Natural killer cell (primary cell): ENCODE data around the gene SLC17A9. TPM values are rescaled to one million over a fixed set of nuclear protein-coding genes. Genes with fewer than 3 reads are reported as not detected.
"Not testable (repeated sequence)": the region's sequence is repeated elsewhere in the genome, so short reads cannot be mapped to it uniquely, and the experiment has no call there.

ENCODE experiments used
- ATAC-seq, 3 donors: fragments of 150-1000 bp in 2 of 3; fragments of 200-7000 bp in 1 of 3; cut with Tn5 transposase; 1 replicate in 1 of 3; 2 replicates in 2 of 3; pipeline ENCODE4 v1.10.0; 2021; ENCODE audit warnings: mild to moderate bottlenecking in 2 of 3, moderate library complexity in 2 of 3
- DNase-seq, 2 donors: peaks; one replicate each; pipeline versions ENCODE4 v3.0.0 to v3.0.0-alpha.2; 2013 to 2021; ENCODE audit warnings: mixed read lengths in 1 of 2
- H3K27ac ChIP-seq: one replicate; pipeline ENCODE4 v1.5.1; 2013; ENCODE audit warnings: mild to moderate bottlenecking, low read length
- H3K27me3 ChIP-seq: one replicate; pipeline ENCODE4 v1.6.1; 2013; ENCODE audit warnings: low read length; ENCODE audit not compliant: control insufficient read depth, insufficient read depth
- H3K36me3 ChIP-seq: one replicate; pipeline ENCODE4 v1.6.1; 2013; ENCODE audit warnings: low read length; ENCODE audit not compliant: control insufficient read depth, insufficient read depth
- H3K4me1 ChIP-seq: one replicate; pipeline ENCODE4 v1.6.1; 2013; ENCODE audit warnings: low read length; ENCODE audit not compliant: control insufficient read depth, insufficient read depth
- H3K4me3 ChIP-seq: one replicate; pipeline ENCODE4 v1.5.1; 2013; ENCODE audit warnings: low read length
- H3K9me3 ChIP-seq: one replicate; pipeline ENCODE4 v1.6.1; 2013; ENCODE audit warnings: low read length; ENCODE audit not compliant: control insufficient read depth, insufficient read depth
- H3K27ac Mint-ChIP-seq, 2 donors: one replicate each; pipeline ENCODE4 v1.8.0; 2022; ENCODE audit warnings: mild to moderate bottlenecking in 2 of 2, mixed read lengths in 2 of 2, moderate library complexity in 1 of 2
- H3K27me3 Mint-ChIP-seq, 2 donors: one replicate each; pipeline ENCODE4 v1.8.0; 2022; ENCODE audit warnings: low read depth in 2 of 2, mixed read lengths in 2 of 2
- H3K36me3 Mint-ChIP-seq: one replicate; pipeline ENCODE4 v1.8.0; 2022; ENCODE audit warnings: mixed read lengths
- H3K4me1 Mint-ChIP-seq, 2 donors: one replicate each; pipeline ENCODE4 v1.8.0; 2022; ENCODE audit warnings: mixed read lengths in 2 of 2
- H3K4me3 Mint-ChIP-seq: one replicate; pipeline ENCODE4 v1.8.0; 2022; ENCODE audit warnings: mild to moderate bottlenecking, moderate library complexity, mixed read lengths
- H3K9me3 Mint-ChIP-seq, 2 donors: one replicate each; pipeline ENCODE4 v1.8.0; 2022; ENCODE audit warnings: mixed read lengths in 2 of 2
- WGBS: methylation state at CpG from one replicate; pipeline ENCODE4 v1.1.7; 2013; ENCODE audit warnings: missing lambda C conversion rate; ENCODE audit not compliant: insufficient coverage; 5-methylcytosine and 5-hydroxymethylcytosine counted together
- intact Hi-C: fragments of 100-400 bp; cut with micrococcal nuclease; formaldehyde crosslinking; loops from one replicate; pipeline ENCODE4 v1.14.2; 2022
- total RNA-seq, 4 donors: library from RNA; stranded (reverse); fragments of 120-200 nt in 1 of 4; gene quantifications; one replicate each; pipeline versions ENCODE4 v1.2.3 to v1.2.4, GENCODE V29; 2013 to 2022
- TF ChIP-seq, protein P1 (sequence below): fragments of 200-600 bp; IDR thresholded peaks from one replicate; pipeline ENCODE4 v1.8.0; 2022; ENCODE audit warnings: antibody characterized with exemption

Gene SLC17A9
- total RNA-seq, 3 donors from 2014 or later (not counting 1 experiment from before 2014, with no cell fraction given), result 22.3 to 24.0 (median 23.8) TPM

DNA sequence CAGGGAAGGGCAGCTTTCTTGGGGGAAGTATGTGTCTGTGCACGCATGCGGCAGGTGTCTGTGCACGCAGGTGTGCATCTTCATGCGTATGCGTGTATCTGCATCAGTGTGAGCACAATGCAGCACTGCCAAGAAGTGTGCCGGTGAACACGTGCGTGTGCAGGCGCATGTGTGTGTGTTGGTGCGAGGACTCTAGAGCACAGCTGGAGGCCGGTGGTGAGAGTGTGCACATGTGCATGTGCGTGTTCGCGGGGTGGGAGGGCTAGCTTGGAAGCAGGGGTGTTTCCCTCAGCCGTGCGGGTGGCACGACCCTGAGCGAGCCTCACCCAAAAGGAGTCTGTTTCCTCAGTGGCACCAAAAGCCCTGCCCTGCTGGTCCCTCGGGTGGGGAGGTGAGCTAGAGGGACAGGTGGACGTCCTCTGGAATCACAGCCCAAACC is 7.5 kb downstream of the SLC17A9 start:
- peak overlapping the region; percentile 71 for H3K4me3 Mint-ChIP-seq
- peak overlapping the region in 1 of 2 donors; percentile 57 for H3K27ac Mint-ChIP-seq
- TF ChIP-seq, protein P1, sequence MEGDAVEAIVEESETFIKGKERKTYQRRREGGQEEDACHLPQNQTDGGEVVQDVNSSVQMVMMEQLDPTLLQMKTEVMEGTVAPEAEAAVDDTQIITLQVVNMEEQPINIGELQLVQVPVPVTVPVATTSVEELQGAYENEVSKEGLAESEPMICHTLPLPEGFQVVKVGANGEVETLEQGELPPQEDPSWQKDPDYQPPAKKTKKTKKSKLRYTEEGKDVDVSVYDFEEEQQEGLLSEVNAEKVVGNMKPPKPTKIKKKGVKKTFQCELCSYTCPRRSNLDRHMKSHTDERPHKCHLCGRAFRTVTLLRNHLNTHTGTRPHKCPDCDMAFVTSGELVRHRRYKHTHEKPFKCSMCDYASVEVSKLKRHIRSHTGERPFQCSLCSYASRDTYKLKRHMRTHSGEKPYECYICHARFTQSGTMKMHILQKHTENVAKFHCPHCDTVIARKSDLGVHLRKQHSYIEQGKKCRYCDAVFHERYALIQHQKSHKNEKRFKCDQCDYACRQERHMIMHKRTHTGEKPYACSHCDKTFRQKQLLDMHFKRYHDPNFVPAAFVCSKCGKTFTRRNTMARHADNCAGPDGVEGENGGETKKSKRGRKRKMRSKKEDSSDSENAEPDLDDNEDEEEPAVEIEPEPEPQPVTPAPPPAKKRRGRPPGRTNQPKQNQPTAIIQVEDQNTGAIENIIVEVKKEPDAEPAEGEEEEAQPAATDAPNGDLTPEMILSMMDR, result no peak
- intact Hi-C loops, result no loop called here
- ATAC-seq (no peak), DNase-seq (no peak)
- H3K27me3 ChIP-seq, result no peaks in the 10 kb centered on the region
- H3K9me3 ChIP-seq, result no peaks in the 10 kb centered on the region
- H3K4me3 ChIP-seq, result no peak overlapping the region
- H3K4me1 Mint-ChIP-seq, result peaks cover 9 to 11% of the 10 kb centered on the region in 2 donors
- no peaks in the 10 kb centered on the region for H3K27me3 Mint-ChIP-seq
- no peaks in the 10 kb centered on the region for H3K9me3 Mint-ChIP-seq
- no peaks in the 10 kb centered on the region for H3K36me3 Mint-ChIP-seq
- H3K27ac ChIP-seq, result no peak overlapping the region
- H3K4me1 ChIP-seq, result peaks cover 28% of the 10 kb centered on the region
- peaks cover 16% of the 10 kb centered on the region for H3K36me3 ChIP-seq
- WGBS, result 94% methylated on average over 20 of the region's 20 CpGs

DNA sequence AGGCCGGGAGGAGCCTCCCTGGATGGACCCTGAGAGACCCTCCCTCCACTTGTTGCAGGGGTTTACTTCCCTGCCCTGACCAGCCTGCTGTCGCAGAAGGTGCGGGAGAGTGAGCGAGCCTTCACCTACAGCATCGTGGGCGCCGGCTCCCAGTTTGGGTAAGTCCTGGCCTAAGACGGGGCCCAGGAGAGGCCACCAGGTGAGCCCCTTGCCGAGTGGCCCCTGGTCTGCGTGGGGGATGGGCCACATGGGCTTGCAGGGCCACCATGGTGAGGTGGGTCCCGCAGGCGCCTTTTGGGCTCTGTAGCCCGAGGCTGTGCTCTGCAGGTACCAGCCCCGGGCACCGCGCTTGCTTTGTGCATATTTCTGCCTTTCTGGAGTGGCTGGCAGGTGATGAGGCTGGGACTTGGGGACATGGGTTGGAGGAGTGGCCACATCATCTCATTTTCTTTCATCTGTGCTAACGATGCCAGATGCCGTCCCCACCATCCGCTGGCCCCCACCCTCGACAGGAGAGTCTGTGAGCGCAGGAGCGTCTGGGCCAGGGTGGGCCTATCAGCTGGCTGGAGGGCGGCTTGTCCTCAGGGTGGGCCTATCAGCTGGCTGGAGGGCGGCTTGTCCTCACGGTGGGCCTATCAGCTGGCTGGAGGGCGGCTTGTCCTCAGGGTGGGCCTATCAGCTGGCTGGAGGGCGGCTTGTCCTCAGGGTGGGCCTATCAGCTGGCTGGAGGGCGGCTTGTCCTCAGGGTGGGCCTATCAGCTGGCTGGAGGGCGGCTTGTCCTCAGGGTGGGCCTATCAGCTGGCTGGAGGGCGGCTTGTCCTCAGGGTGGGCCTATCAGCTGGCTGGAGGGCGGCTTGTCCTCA is 8.2 kb downstream of the SLC17A9 start:
- H3K9me3 Mint-ChIP-seq, DNase-seq, intact Hi-C loops, H3K36me3 Mint-ChIP-seq, H3K4me3 Mint-ChIP-seq, H3K27ac Mint-ChIP-seq, H3K9me3 ChIP-seq, H3K27ac ChIP-seq, H3K27me3 ChIP-seq, ATAC-seq, H3K27me3 Mint-ChIP-seq, H3K4me3 ChIP-seq: not testable (repeated sequence)
- 97% methylated on average over 20 of the region's 31 CpGs for WGBS
- H3K36me3 ChIP-seq, result peaks cover 16% of the 10 kb centered on the region
- peaks cover 9 to 11% of the 10 kb centered on the region in 2 donors for H3K4me1 Mint-ChIP-seq
- peaks cover 22% of the 10 kb centered on the region for H3K4me1 ChIP-seq

DNA sequence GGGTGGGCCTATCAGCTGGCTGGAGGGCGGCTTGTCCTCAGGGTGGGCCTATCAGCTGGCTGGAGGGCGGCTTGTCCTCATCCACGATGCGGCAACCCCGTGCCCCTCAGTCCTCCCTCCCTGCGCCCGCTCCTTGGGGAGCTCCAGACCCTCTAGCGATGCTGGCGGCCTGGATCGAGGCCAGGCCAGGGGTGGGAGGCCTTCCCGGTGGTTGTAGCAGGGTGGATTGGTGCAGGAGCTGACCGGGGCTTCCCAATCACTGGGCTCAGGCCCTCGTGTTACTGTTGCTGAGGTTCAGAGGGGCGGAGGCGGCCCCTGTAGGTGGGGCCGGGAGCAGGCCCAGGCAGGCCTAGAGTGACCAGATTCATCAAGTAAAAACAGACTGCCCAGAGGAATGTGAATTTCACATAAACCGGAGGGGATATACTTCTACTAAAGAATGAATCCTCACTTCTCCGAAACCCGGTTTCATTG is 8.8 kb downstream of the SLC17A9 start:
- H3K4me3 Mint-ChIP-seq, result no peak overlapping the region
- ATAC-seq, result no peak
- WGBS, result 94% methylated on average over 19 of the region's 19 CpGs
- no peak overlapping the region for H3K27ac ChIP-seq
- H3K9me3 ChIP-seq, result no peaks in the 10 kb centered on the region
- peaks cover 20% of the 10 kb centered on the region for H3K4me1 ChIP-seq
- no peak overlapping the region for H3K4me3 ChIP-seq
- H3K27me3 Mint-ChIP-seq, result no peaks in the 10 kb centered on the region
- no peak overlapping the region for H3K27ac Mint-ChIP-seq
- intact Hi-C loops, result no loop called here
- TF ChIP-seq, protein P1, result no peak
- H3K9me3 Mint-ChIP-seq, result no peaks in the 10 kb centered on the region
- H3K27me3 ChIP-seq, result no peaks in the 10 kb centered on the region
- peaks cover 16% of the 10 kb centered on the region for H3K36me3 ChIP-seq
- peaks cover 9 to 11% of the 10 kb centered on the region in 2 donors for H3K4me1 Mint-ChIP-seq
- DNase-seq, result no peak
- no peaks in the 10 kb centered on the region for H3K36me3 Mint-ChIP-seq

DNA sequence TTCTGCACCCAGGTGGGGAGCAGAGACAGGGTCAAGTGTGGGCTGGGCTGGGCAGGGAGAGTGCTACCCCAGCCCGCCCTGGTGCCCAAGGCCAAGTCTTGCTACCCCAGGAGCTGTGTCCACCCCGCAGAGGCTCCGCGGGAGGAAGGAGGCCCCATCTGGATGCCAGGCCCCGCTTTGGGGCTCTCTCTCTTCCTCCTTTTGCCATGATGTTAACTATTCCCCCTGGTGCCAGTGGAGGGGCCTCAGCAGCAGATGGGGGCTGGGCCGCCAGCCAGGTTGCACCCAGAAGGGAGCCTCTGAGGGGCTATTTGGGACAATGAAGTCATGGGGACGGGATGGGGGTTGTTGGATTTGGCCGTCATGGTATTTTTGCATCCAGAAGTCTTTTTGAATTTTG is 9.3 kb downstream of the SLC17A9 start:
- TF ChIP-seq, protein P1, result no peak
- Histone ChIP-seq H3K36me3 (peaks cover 16% of the 10 kb centered on the region), H3K27me3 (no peaks in the 10 kb centered on the region), H3K4me3 (no peak overlapping the region), H3K9me3 (no peaks in the 10 kb centered on the region), H3K27ac (no peak overlapping the region), H3K4me1 (peaks cover 20% of the 10 kb centered on the region)
- Mint-ChIP-seq H3K4me3 (no peak overlapping the region), H3K4me1 (peaks cover 9 to 11% of the 10 kb centered on the region in 2 donors), H3K36me3 (no peaks in the 10 kb centered on the region), H3K9me3 (no peaks in the 10 kb centered on the region), H3K27me3 (no peaks in the 10 kb centered on the region), H3K27ac (no peak overlapping the region)
- ATAC-seq (no peak), DNase-seq (no peak)
- intact Hi-C loops, result no loop called here
- 89% methylated on average over 8 of the region's 8 CpGs for WGBS
